Measurements from ENCODE around the gene AMER2.

The AMER2 gene

GRCh38 chr13:25186187-25186586 lies 14.1 kb upstream of the AMER2 start:
- H3K27ac ChIP-seq: no peak overlapping the region
- TF ChIP-seq CTCF (conservative IDR thresholded peaks at IDR 0.05) (no peak), ZFX (IDR thresholded peaks at IDR 0.05) (no peak)

GRCh38 chr13:25181597-25181996 lies 9.5 kb upstream of the AMER2 start:
- TF ChIP-seq ZFX (IDR thresholded peaks at IDR 0.05) (no peak; the same call in 1 of the 2 replicates), CTCF (conservative IDR thresholded peaks at IDR 0.05) (no peak)
- no peak overlapping the region for H3K27ac ChIP-seq

GRCh38 chr13:25180775-25181537 lies 8.9 kb upstream of the AMER2 start:
- no peak for TF ChIP-seq ZFX (IDR thresholded peaks at IDR 0.05)
- TF ChIP-seq CTCF (conservative IDR thresholded peaks at IDR 0.05): no peak
- no peak overlapping the region for H3K27ac ChIP-seq

- no peak overlapping the region for H3K27ac ChIP-seq
- no peak for TF ChIP-seq CTCF (conservative IDR thresholded peaks at IDR 0.05)
- TF ChIP-seq ZFX (IDR thresholded peaks at IDR 0.05): no peak
Observed at GRCh38 chr13:25179832-25180774, 8.0 kb upstream of the AMER2 start.

GRCh38 chr13:25179011-25179410 lies 6.9 kb upstream of the AMER2 start:
- no peak overlapping the region for H3K27ac ChIP-seq
- TF ChIP-seq CTCF (conservative IDR thresholded peaks at IDR 0.05) (no peak), ZFX (IDR thresholded peaks at IDR 0.05) (no peak)

GRCh38 chr13:25178070-25178469 lies 6.0 kb upstream of the AMER2 start:
- no peak overlapping the region for H3K27ac ChIP-seq
- TF ChIP-seq CTCF (conservative IDR thresholded peaks at IDR 0.05) (no peak), ZFX (IDR thresholded peaks at IDR 0.05) (no peak)

- H3K27ac ChIP-seq: no peak overlapping the region
- no peak for TF ChIP-seq ZFX (IDR thresholded peaks at IDR 0.05)
- TF ChIP-seq CTCF (conservative IDR thresholded peaks at IDR 0.05): no peak
Observed at GRCh38 chr13:25177636-25178035, 5.5 kb upstream of the AMER2 start.

Measured in C4-2B (cell line).